Left ventricle myocardium inferior (tissue), 1 donor: ENCODE data around the gene RPL13. TPM values are rescaled to one million over a fixed set of nuclear protein-coding genes. Genes with fewer than 3 reads are reported as not detected.

Experiments used
- DNase-seq: peaks from one replicate; pipeline ENCODE4 v3.0.0-alpha.2; 2020
- H3K27ac ChIP-seq: fragments of 200-600 bp; replicated peaks from 2 replicates; pipeline ENCODE4 v1.8.0; 2021
- H3K27me3 ChIP-seq: fragments of 200-600 bp; 2 replicates; pipeline ENCODE4 v1.8.0; 2021; ENCODE audit warnings: low read depth
- H3K36me3 ChIP-seq: fragments of 200-600 bp; 2 replicates; pipeline ENCODE4 v1.8.0; 2021
- H3K4me1 ChIP-seq: fragments of 200-600 bp; 2 replicates; pipeline ENCODE4 v1.8.0; 2021
- H3K4me3 ChIP-seq: fragments of 200-600 bp; 2 replicates; pipeline ENCODE4 v1.8.0; 2021; ENCODE audit warnings: mild to moderate bottlenecking, moderate library complexity
- H3K9me3 ChIP-seq: fragments of 200-600 bp; replicated peaks from 2 replicates; pipeline ENCODE4 v1.8.0; 2021
- CTCF ChIP-seq: fragments of 200-600 bp; IDR thresholded peaks from 2 replicates; pipeline ENCODE4 v1.8.0; 2021; ENCODE audit warnings: antibody characterized with exemption, mild to moderate bottlenecking, borderline replicate concordance
- intact Hi-C: fragments of 100-400 bp; cut with micrococcal nuclease; formaldehyde crosslinking; loops from one replicate; pipeline ENCODE4 v1.11.0; 2022
- total RNA-seq: library from RNA; stranded (reverse); fragmentation: NEBNext Ultra II Directional; extraction: Animal tissue kit (Norgen Biotek cat#: 25700); gene quantifications from one replicate; pipeline ENCODE4 v1.2.1, GENCODE V29; 2021
- donor health status: DM: no; HTN: yes; CAD: no; lungs with severe emphysema.

RPL13 gene
- total RNA-seq, 1 donor from 2014 or later: 1,030 TPM

- peaks cover 37% of the 10 kb centered on the region for H3K36me3 ChIP-seq
- intact Hi-C loops: no loop called here
- peaks cover 19% of the 10 kb centered on the region for H3K27me3 ChIP-seq
- no peak overlapping the region for H3K4me3 ChIP-seq
- no peak overlapping the region for H3K27ac ChIP-seq
- DNase-seq: no peak
- no peak for TF ChIP-seq CTCF
- no peaks in the 10 kb centered on the region for H3K9me3 ChIP-seq
- H3K4me1 ChIP-seq: peaks cover 65% of the 10 kb centered on the region
Measured at GRCh38 chr16:89564476-89565255, 4.2 kb downstream of the RPL13 start.

GRCh38 chr16:89565256-89565505 is 4.7 kb downstream of the RPL13 start:
- Histone ChIP-seq H3K9me3 (no peaks in the 10 kb centered on the region), H3K27ac (no peak overlapping the region), H3K27me3 (peaks cover 24% of the 10 kb centered on the region), H3K4me3 (no peak overlapping the region), H3K36me3 (peaks cover 37% of the 10 kb centered on the region), H3K4me1 (peaks cover 60% of the 10 kb centered on the region)
- no peak for TF ChIP-seq CTCF
- intact Hi-C loops: no loop called here
- DNase-seq: no peak

GRCh38 chr16:89565506-89566372 is 5.3 kb downstream of the RPL13 start:
- TF ChIP-seq CTCF: peak; percentile 61
- H3K36me3 ChIP-seq: peaks cover 37% of the 10 kb centered on the region
- H3K9me3 ChIP-seq: no peaks in the 10 kb centered on the region
- intact Hi-C loops: no loop called here
- H3K4me1 ChIP-seq: peaks cover 56% of the 10 kb centered on the region
- H3K27ac ChIP-seq: no peak overlapping the region
- H3K4me3 ChIP-seq: peak overlapping the region; percentile 51
- DNase-seq: peak; percentile 37
- peaks cover 28% of the 10 kb centered on the region for H3K27me3 ChIP-seq

GRCh38 chr16:89567656-89568594 is 7.4 kb downstream of the RPL13 start:
- peaks cover 47% of the 10 kb centered on the region for H3K27me3 ChIP-seq
- H3K4me3 ChIP-seq: no peak overlapping the region
- DNase-seq: no peak
- intact Hi-C loops: no loop called here
- H3K4me1 ChIP-seq: peaks cover 34% of the 10 kb centered on the region
- H3K36me3 ChIP-seq: peaks cover 20% of the 10 kb centered on the region
- TF ChIP-seq CTCF: no peak
- H3K27ac ChIP-seq: no peak overlapping the region
- no peaks in the 10 kb centered on the region for H3K9me3 ChIP-seq
